HepG2 (cell line): Measurements from ENCODE around the gene PVR. TPM values are rescaled to one million over a fixed set of nuclear protein-coding genes. Genes with fewer than 3 reads are reported as not detected.

ENCODE experiments used
- ATAC-seq: fragments of 200-7000 bp; cut with Tn5 transposase; 3 replicates; pipeline ENCODE4 v1.9.1; 2020; ENCODE audit warnings: mild to moderate bottlenecking, moderate library complexity
- BruUV-seq: library from RNA; stranded (reverse); fragments of 400-500 nt; replicated peaks from 2 replicates; lab custom pipeline; 2021; lab: Mats Ljungman, UMichigan
- CTCF ChIA-PET: fragments of 300-600 bp; formaldehyde crosslinking; extraction: SDS; loops from one replicate; lab custom pipeline; 2021; ENCODE audit warnings: low total read pairs, inconsistent platforms, low intra/inter-chr PET ratio; lab: Yijun Ruan, JAX
- POLR2A ChIA-PET: fragments of 350-600 bp; sonication (Branson Sonifier 250); formaldehyde crosslinking; loops from one replicate; lab custom pipeline; 2020; ENCODE audit warnings: antibody characterized with exemption, inconsistent platforms; lab: Yijun Ruan, JAX
- DNase-seq: peaks from one replicate; pipeline ENCODE4 v3.0.0-alpha.2; 2015; ENCODE audit warnings: low spot score
- FAIRE-seq: peaks from 3 replicates; lab custom pipeline; 2011; peaks lifted over from hg19 to GRCh38; lab: Jason Lieb, UNC
- H2AFZ ChIP-seq: one replicate; pipeline ENCODE4 v1.6.1; 2011; ENCODE audit warnings: low read length, inconsistent platforms
- H3K27ac ChIP-seq: fragments of 300-600 bp; 3 replicates; pipeline ENCODE4 v1.8.0; 2011; ENCODE audit warnings: mixed run types, mild to moderate bottlenecking, mixed read lengths, low read length, inconsistent platforms; ENCODE audit not compliant: insufficient read depth; ENCODE audit errors: extremely low read length
- H3K27me3 ChIP-seq, 2 experiments: fragments of 200-600 bp in 1 of 2; 2 replicates in 1 of 2; 3 replicates in 1 of 2; pipeline versions ENCODE4 v1.6.0 to v1.8.0; 2011; ENCODE audit warnings: low read length in 2 of 2, mild to moderate bottlenecking in 2 of 2, moderate library complexity in 2 of 2, inconsistent platforms in 1 of 2; ENCODE audit not compliant: insufficient read depth in 2 of 2, control insufficient read depth in 1 of 2
- H3K36me3 ChIP-seq, 2 experiments: fragments of 200-600 bp in 1 of 2; replicated peaks in 1 of 2; 2 replicates in 1 of 2; 3 replicates in 1 of 2; pipeline versions ENCODE4 v1.5.1 to v1.8.0; 2011; ENCODE audit warnings: low read length in 2 of 2, inconsistent platforms in 1 of 2; ENCODE audit not compliant: insufficient read depth in 2 of 2, control insufficient read depth in 1 of 2
- H3K4me1 ChIP-seq: 2 replicates; pipeline ENCODE4 v1.5.1; 2012; ENCODE audit warnings: low read length, inconsistent platforms; ENCODE audit not compliant: insufficient read depth
- H3K4me2 ChIP-seq: 2 replicates; pipeline ENCODE4 v1.6.0; 2011; ENCODE audit warnings: low read depth, low read length, inconsistent platforms
- H3K4me3 ChIP-seq, 3 experiments: fragments of 200-600 bp in 1 of 3; sonication (generic), shearing (Covaris generic) in 1 of 3; replicated peaks in 1 of 3; 2 replicates each; pipeline ENCODE4 v1.5.1; 2011 to 2016; ENCODE audit warnings: low read length in 3 of 3, inconsistent platforms in 2 of 3, low read depth in 2 of 3, mild to moderate bottlenecking in 2 of 3, control low read depth in 1 of 3, mixed read lengths in 1 of 3; ENCODE audit not compliant: insufficient read depth in 1 of 3
- H3K79me2 ChIP-seq: one replicate; pipeline ENCODE4 v1.6.1; 2011; ENCODE audit warnings: low read length, inconsistent platforms; ENCODE audit not compliant: insufficient read depth
- H3K9ac ChIP-seq: 2 replicates; pipeline ENCODE4 v1.6.0; 2011; ENCODE audit warnings: mild to moderate bottlenecking, low read depth, low read length, inconsistent platforms; ENCODE audit not compliant: insufficient read depth
- H3K9me3 ChIP-seq: 2 replicates; pipeline ENCODE4 v1.5.1; 2012; ENCODE audit warnings: mild to moderate bottlenecking, low read length
- H4K20me1 ChIP-seq: 2 replicates; pipeline ENCODE4 v1.6.0; 2011; ENCODE audit warnings: inconsistent platforms, mild to moderate bottlenecking, low read length, moderate library complexity; ENCODE audit not compliant: insufficient read depth
- ATRX ChIP-seq: sonication (generic); formaldehyde crosslinking; IDR thresholded peaks from 2 replicates; pipeline ENCODE4 v1.4.0; 2020; ENCODE audit warnings: missing genetic modification reagents, borderline replicate concordance
- BCL6 ChIP-seq: IDR thresholded peaks from 2 replicates; pipeline ENCODE4 v1.6.1; 2016; ENCODE audit warnings: missing genetic modification reagents, missing compliant biosample characterization
- CHCHD3 ChIP-seq: sonication (generic); formaldehyde crosslinking; IDR thresholded peaks from 2 replicates; pipeline ENCODE4 v1.8.0; 2022; ENCODE audit warnings: mild to moderate bottlenecking, missing genetic modification reagents, moderate library complexity
- ERF ChIP-seq: IDR thresholded peaks from 2 replicates; pipeline ENCODE4 v1.6.1; 2018; ENCODE audit warnings: missing biosample characterization, missing genetic modification reagents
- FOXP1 ChIP-seq, 2 experiments: fragments of 450-650 bp in 1 of 2; IDR thresholded peaks; 2 replicates each; pipeline ENCODE4 v1.6.1; 2017 to 2018; ENCODE audit warnings: antibody characterized with exemption in 1 of 2
- HNRNPLL ChIP-seq: fragments of 200-400 bp; formaldehyde crosslinking; IDR thresholded peaks from 2 replicates; pipeline ENCODE4 v1.6.1; 2017; ENCODE audit warnings: mild to moderate bottlenecking, low read depth, low read length; ENCODE audit not compliant: poor library complexity, severe bottlenecking
- KAT8 ChIP-seq: IDR thresholded peaks from 2 replicates; pipeline ENCODE4 v1.6.1; 2016; ENCODE audit warnings: missing genetic modification reagents, missing compliant biosample characterization
- KLF11 ChIP-seq: IDR thresholded peaks from 2 replicates; pipeline ENCODE4 v1.6.1; 2016; ENCODE audit warnings: missing compliant biosample characterization
- KLF12 ChIP-seq: sonication (generic); formaldehyde crosslinking; IDR thresholded peaks from 2 replicates; pipeline ENCODE4 v1.4.0; 2020; ENCODE audit warnings: missing genetic modification reagents, borderline replicate concordance
- NFATC3 ChIP-seq: sonication (generic); formaldehyde crosslinking; IDR thresholded peaks from 2 replicates; pipeline ENCODE4 v1.5.1; 2020; ENCODE audit warnings: mild to moderate bottlenecking, missing genetic modification reagents
- SP2 ChIP-seq: sonication (generic); formaldehyde crosslinking; IDR thresholded peaks from 2 replicates; pipeline ENCODE4 v1.5.1; 2020; ENCODE audit warnings: mild to moderate bottlenecking, missing genetic modification reagents
- SUZ12 ChIP-seq: fragments of 150-350 bp; IDR thresholded peaks from 2 replicates; pipeline ENCODE4 v1.6.1; 2014; ENCODE audit warnings: low read depth, low read length
- TAF15 ChIP-seq: fragments of 200-400 bp; formaldehyde crosslinking; IDR thresholded peaks from one replicate; pipeline ENCODE4 v1.6.1; 2018; ENCODE audit warnings: mild to moderate bottlenecking, low read depth, low read length; ENCODE audit not compliant: poor library complexity, severe bottlenecking
- TCF7L2 ChIP-seq: IDR thresholded peaks from 2 replicates; pipeline ENCODE4 v1.6.1; 2011; ENCODE audit warnings: mild to moderate bottlenecking, low read depth, low read length, moderate library complexity
- WGBS: methylation state at CpG from one replicate; pipeline ENCODE4 v1.1.6; 2017; ENCODE audit warnings: low lambda C conversion rate; 5-methylcytosine and 5-hydroxymethylcytosine counted together
- in situ Hi-C: cut with HindIII; loops from 2 replicates; pipeline ENCODE4 v1.10.0; 2017; ENCODE audit warnings: low pct_unique_long_range_greater_than_20kb; ENCODE audit not compliant: extremely low pct_ligation_motif_present
- intact Hi-C: fragments of 100-400 bp; cut with micrococcal nuclease; formaldehyde crosslinking; loops from one replicate; pipeline ENCODE4 v1.10.0; 2022; ENCODE audit not compliant: unreplicated experiment
- polyA plus RNA-seq, 8 experiments: library from polyadenylated mRNA; depleted of rRNA in 3 of 8; stranded (reverse) in 7 of 8; unstranded in 1 of 8; fragments of >200 nt; fragmentation: Illumina TruSeq in 4 of 8; extraction: Trizol in 4 of 8; gene quantifications; 2 replicates each; pipeline versions ENCODE4 v1.2.1 to v1.2.3, GENCODE V29; 2011 to 2016; ENCODE audit warnings: low read depth in 4 of 8, missing spikeins in 1 of 8, mixed read lengths in 1 of 8; ENCODE audit not compliant: insufficient read depth in 1 of 8
- total RNA-seq, 5 experiments: library from RNA; depleted of rRNA; stranded (reverse); fragments of >200 nt; fragmentation: Illumina TruSeq; extraction: Trizol; gene quantifications; 2 replicates each; pipeline ENCODE4 v1.2.3, GENCODE V29; 2016; ENCODE audit warnings: low read depth in 1 of 5
- TF ChIP-seq, protein P1 (sequence below): sonication (generic); formaldehyde crosslinking; IDR thresholded peaks from 2 replicates; pipeline ENCODE4 v1.8.0; 2023; ENCODE audit warnings: mild to moderate bottlenecking, missing genetic modification reagents
- TF ChIP-seq, protein P2 (sequence below), 2 experiments: fragments of 450-650 bp in 1 of 2; sonication (generic) in 1 of 2; formaldehyde crosslinking; IDR thresholded peaks; 2 replicates each; pipeline versions ENCODE4 v1.5.0 to v1.8.0; 2020 to 2022; ENCODE audit warnings: mild to moderate bottlenecking in 1 of 2, missing genetic modification reagents in 1 of 2
- TF ChIP-seq, protein P3 (sequence below): sonication (generic); formaldehyde crosslinking; IDR thresholded peaks from 2 replicates; pipeline ENCODE4 v1.4.0; 2020; ENCODE audit warnings: mild to moderate bottlenecking, missing genetic modification reagents, borderline replicate concordance

The PVR gene
- total and polyA plus RNA-seq, 2 of the 13 experiments (the other 11 are each of a cell fraction or from before 2014, with no cell fraction given) = 43.4 to 46.6 TPM

DNA sequence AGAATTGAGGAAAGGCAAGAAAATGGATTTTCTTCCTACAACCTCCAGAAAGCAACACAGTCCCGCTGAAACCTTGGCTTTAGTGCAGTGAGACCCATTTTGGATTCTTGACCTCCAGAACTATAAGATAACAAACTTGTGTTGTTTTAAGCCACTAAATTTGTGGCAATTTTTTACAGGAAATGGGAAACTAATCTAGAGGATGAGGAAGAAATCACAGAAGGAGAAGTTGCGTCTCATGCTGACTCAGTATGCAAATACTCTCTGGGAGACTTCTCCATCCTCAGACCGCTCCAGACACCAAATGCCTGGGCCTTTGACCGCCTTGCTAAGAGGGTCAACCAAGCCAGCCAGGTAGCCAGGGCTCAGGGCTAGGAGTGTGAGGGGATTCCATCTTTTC, 42.2 kb downstream of the PVR start (continued):
- TF ChIP-seq ERF (CRISPR knock-in tag) = no peak
- TF ChIP-seq, all 625 proteins: peak for 0

DNA sequence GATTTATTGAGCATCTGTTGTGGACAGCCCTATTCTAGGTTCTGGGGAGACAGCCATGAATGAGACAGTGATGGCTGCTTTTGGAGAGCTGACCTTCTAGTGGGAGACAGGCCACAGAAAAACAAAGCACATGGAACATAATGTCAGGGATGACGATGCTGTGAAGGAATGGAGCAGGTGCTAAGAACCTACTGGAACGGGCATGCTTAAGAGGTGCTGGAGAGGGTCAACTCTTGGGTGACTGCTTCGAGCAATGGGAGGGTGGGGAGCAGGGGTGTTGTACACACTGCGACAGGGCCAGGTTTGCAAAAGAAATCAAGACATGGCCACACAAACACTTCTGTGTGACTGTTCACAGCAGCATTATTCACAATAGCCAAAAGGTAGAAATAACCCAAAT, 43.2 kb downstream of the PVR start:
- in situ Hi-C loops = loop anchor here (5.0 kb wide), 3 partner anchors 35 to 160 kb away; partner anchors contain the start of gene NECTIN2
- no peak for DNase-seq

More for the DNA sequence above, 43.2 kb downstream of the PVR start:
- no peak for TF ChIP-seq SUZ12
- TF ChIP-seq TCF7L2 = no peak
- TF ChIP-seq KAT8 = no peak
- TF ChIP-seq, protein P1, sequence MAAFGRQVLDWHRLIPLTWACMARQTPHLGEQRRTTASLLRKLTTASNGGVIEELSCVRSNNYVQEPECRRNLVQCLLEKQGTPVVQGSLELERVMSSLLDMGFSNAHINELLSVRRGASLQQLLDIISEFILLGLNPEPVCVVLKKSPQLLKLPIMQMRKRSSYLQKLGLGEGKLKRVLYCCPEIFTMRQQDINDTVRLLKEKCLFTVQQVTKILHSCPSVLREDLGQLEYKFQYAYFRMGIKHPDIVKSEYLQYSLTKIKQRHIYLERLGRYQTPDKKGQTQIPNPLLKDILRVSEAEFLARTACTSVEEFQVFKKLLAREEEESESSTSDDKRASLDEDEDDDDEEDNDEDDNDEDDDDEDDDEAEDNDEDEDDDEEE (CRISPR knock-in tag) = no peak
- no peak for TF ChIP-seq KLF12 (CRISPR knock-in tag)
- TF ChIP-seq NFATC3 = no peak
- TF ChIP-seq CHCHD3 (CRISPR knock-in tag) = no peak
- no peak for TF ChIP-seq BCL6 (CRISPR knock-in tag)
- TF ChIP-seq, protein P2, sequence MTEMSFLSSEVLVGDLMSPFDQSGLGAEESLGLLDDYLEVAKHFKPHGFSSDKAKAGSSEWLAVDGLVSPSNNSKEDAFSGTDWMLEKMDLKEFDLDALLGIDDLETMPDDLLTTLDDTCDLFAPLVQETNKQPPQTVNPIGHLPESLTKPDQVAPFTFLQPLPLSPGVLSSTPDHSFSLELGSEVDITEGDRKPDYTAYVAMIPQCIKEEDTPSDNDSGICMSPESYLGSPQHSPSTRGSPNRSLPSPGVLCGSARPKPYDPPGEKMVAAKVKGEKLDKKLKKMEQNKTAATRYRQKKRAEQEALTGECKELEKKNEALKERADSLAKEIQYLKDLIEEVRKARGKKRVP (CRISPR knock-in tag; IDR thresholded peaks at IDR 0.05) = no peak
- no peak for TF ChIP-seq FOXP1 (IDR thresholded peaks at IDR 0.05)
- no peak for TF ChIP-seq FOXP1 (CRISPR knock-in tag; IDR thresholded peaks at IDR 0.05)
- TF ChIP-seq KLF11 (CRISPR knock-in tag) = no peak
- no peak for TF ChIP-seq TAF15
- no peak for TF ChIP-seq ATRX
- no peak for TF ChIP-seq SP2
- no peak for TF ChIP-seq HNRNPLL
- TF ChIP-seq, protein P3, sequence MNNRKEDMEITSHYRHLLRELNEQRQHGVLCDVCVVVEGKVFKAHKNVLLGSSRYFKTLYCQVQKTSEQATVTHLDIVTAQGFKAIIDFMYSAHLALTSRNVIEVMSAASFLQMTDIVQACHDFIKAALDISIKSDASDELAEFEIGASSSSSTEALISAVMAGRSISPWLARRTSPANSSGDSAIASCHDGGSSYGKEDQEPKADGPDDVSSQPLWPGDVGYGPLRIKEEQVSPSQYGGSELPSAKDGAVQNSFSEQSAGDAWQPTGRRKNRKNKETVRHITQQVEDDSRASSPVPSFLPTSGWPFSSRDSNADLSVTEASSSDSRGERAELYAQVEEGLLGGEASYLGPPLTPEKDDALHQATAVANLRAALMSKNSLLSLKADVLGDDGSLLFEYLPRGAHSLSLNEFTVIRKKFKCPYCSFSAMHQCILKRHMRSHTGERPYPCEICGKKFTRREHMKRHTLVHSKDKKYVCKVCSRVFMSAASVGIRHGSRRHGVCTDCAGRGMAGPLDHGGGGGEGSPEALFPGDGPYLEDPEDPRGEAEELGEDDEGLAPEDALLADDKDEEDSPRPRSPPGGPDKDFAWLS (CRISPR knock-in tag) = no peak
- TF ChIP-seq, all 625 proteins: peak for 0
- no peaks in the 10 kb centered on the region for H3K27me3 ChIP-seq
- H2AFZ ChIP-seq = no peak overlapping the region
- H3K4me3 ChIP-seq = no peak overlapping the region
- ATAC-seq (no peak), FAIRE-seq (no peak)
- no peaks in the 10 kb centered on the region for H3K79me2 ChIP-seq
- intact Hi-C loops = no loop called here
- peaks cover 39% of the 10 kb centered on the region for H3K4me1 ChIP-seq
- ChIA-PET POLR2A (no interaction called here), CTCF (interaction anchor here (4.6 kb wide), 1 partner anchor 84 kb away, joined by 34 read pairs; no protein-coding TSS in a partner anchor)
- no peak overlapping the region for H3K27ac ChIP-seq
- BruUV-seq = no TSS peak
- H4K20me1 ChIP-seq = no peaks in the 10 kb centered on the region
- H3K4me2 ChIP-seq = no peak overlapping the region
- H3K36me3 ChIP-seq = peaks cover 0 to 1% of the 10 kb centered on the region in 2 experiments; a peak in 1 of 5 replicates
- no peak overlapping the region for H3K9ac ChIP-seq
- H3K9me3 ChIP-seq = no peaks in the 10 kb centered on the region
- WGBS = 78% methylated on average over 4 of the region's 4 CpGs
